Gastrocnemius medialis (tissue), 4 donors: ENCODE results near the gene ANKRD29.

Source experiments
- POLR2A ChIP-seq, 2 donors: fragments of 450-650 bp; IDR thresholded peaks; one replicate each; pipeline ENCODE4 v1.6.1; 2017; ENCODE audit warnings: antibody characterized with exemption in 2 of 2, mild to moderate bottlenecking in 2 of 2, moderate library complexity in 2 of 2
- TF ChIP-seq, protein P1 (sequence below), 5 experiments: fragments of 450-650 bp in 3 of 5; fragments of 200-600 bp in 2 of 5; sonication (generic) in 2 of 5; IDR thresholded peaks in 4 of 5; conservative IDR thresholded peaks in 1 of 5; 1 replicate in 4 of 5; 2 replicates in 1 of 5; pipeline ENCODE4 v1.5.1; 2016 to 2019; ENCODE audit warnings: antibody characterized with exemption in 5 of 5, mild to moderate bottlenecking in 3 of 5, moderate library complexity in 3 of 5

DNA sequence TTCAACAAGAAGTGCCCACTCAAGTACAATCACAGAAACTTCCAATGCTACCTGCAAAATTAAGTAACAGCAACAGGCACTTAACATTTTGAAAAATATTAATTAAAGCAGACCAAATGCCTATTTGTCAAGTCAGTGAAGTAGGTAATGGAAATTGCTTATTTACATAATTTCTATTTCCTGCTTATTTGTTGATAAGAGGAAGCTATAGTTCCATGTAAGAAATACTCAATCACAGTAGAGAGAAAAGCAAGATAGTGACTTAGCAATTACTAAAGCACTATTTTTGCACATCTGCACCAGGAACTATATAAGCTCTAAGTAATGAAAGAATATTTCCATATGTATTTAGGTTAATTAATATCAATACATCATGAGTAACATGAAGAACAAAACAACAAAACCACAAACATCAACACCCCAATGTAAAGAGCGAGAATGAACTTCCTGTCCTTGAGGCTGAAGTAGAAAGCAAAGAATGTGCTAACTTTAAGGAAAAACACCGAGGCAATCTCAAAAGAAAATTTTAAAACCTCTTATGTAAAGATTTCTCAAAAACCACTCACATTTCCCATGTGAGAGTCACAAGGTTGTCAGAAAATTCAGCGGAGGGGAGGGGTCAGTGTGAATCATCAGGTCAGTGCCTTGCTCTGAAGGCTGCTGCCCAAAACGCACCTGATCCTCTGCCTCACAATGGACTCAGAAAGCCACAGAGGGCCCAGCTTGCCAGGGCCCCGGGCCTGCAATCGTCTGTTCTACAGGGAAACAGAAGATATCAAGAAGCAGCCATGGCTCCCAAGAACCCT lies 88.9 kb downstream of the ANKRD29 start:
- no peak for TF ChIP-seq POLR2A (IDR thresholded peaks at IDR 0.05)
- TF ChIP-seq, protein P1, sequence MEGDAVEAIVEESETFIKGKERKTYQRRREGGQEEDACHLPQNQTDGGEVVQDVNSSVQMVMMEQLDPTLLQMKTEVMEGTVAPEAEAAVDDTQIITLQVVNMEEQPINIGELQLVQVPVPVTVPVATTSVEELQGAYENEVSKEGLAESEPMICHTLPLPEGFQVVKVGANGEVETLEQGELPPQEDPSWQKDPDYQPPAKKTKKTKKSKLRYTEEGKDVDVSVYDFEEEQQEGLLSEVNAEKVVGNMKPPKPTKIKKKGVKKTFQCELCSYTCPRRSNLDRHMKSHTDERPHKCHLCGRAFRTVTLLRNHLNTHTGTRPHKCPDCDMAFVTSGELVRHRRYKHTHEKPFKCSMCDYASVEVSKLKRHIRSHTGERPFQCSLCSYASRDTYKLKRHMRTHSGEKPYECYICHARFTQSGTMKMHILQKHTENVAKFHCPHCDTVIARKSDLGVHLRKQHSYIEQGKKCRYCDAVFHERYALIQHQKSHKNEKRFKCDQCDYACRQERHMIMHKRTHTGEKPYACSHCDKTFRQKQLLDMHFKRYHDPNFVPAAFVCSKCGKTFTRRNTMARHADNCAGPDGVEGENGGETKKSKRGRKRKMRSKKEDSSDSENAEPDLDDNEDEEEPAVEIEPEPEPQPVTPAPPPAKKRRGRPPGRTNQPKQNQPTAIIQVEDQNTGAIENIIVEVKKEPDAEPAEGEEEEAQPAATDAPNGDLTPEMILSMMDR (IDR thresholded peaks at IDR 0.05 in 4 of 5, conservative IDR thresholded peaks at IDR 0.05 in 1 of 5) = no peak
